GM23338 (cell line): ENCODE results near the gene PADI1.
A peak's percentile ranks its signal among the peaks of the same experiment; 100 is the strongest.

Source experiments
- CREB1 ChIP-seq: fragments of 250-450 bp; sonication (Bioruptor Pico); IDR thresholded peaks from 2 replicates; pipeline ENCODE4 v1.5.0; 2020; ENCODE audit warnings: low read depth, mild to moderate bottlenecking, moderate library complexity
- EZH2 ChIP-seq: fragments of 200-600 bp; sonication (generic); IDR thresholded peaks from one replicate; pipeline ENCODE4 v1.8.0; 2017; ENCODE audit warnings: antibody characterized with exemption, mild to moderate bottlenecking, low read depth; ENCODE audit not compliant: unreplicated experiment
- EZH2phosphoT487 ChIP-seq: fragments of 200-600 bp; sonication (generic); IDR thresholded peaks from one replicate; pipeline ENCODE4 v1.8.1; 2018; ENCODE audit warnings: antibody characterized with exemption; ENCODE audit not compliant: unreplicated experiment
- JUNB ChIP-seq: IDR thresholded peaks from one replicate; pipeline ENCODE4 v1.6.1; 2016; ENCODE audit warnings: antibody characterized with exemption; ENCODE audit not compliant: unreplicated experiment
- NANOG ChIP-seq: IDR thresholded peaks from 2 replicates; pipeline ENCODE4 v1.6.1; 2016; ENCODE audit warnings: antibody characterized with exemption, borderline replicate concordance
- POLR2AphosphoS5 ChIP-seq: IDR thresholded peaks from 2 replicates; pipeline ENCODE4 v1.6.1; 2016; ENCODE audit warnings: antibody characterized with exemption, low read depth
- STAT1 ChIP-seq: IDR thresholded peaks from one replicate; pipeline ENCODE4 v1.6.1; 2016; ENCODE audit warnings: antibody characterized with exemption; ENCODE audit not compliant: unreplicated experiment
- ZNF114 ChIP-seq: fragments of 250-450 bp; sonication (Bioruptor Pico); IDR thresholded peaks from 2 replicates; pipeline ENCODE4 v1.5.0; 2020; ENCODE audit warnings: mild to moderate bottlenecking, moderate library complexity
- ZNF331 ChIP-seq: fragments of 250-450 bp; sonication (Bioruptor Pico); IDR thresholded peaks from 2 replicates; pipeline ENCODE4 v1.5.0; 2020; ENCODE audit warnings: low read depth, mild to moderate bottlenecking, moderate library complexity
- ZNF462 ChIP-seq: fragments of 250-450 bp; sonication (Bioruptor Pico); IDR thresholded peaks from 2 replicates; pipeline ENCODE4 v1.5.0; 2020; ENCODE audit warnings: mild to moderate bottlenecking, moderate library complexity
- TF ChIP-seq, protein P1 (sequence below), 2 experiments: fragments of 200-600 bp in 1 of 2; sonication (generic) in 1 of 2; conservative IDR thresholded peaks; 2 replicates each; pipeline versions ENCODE4 v1.5.1 to v1.6.1; 2016 to 2017; ENCODE audit warnings: antibody characterized with exemption in 2 of 2, low read depth in 2 of 2, mild to moderate bottlenecking in 2 of 2, moderate library complexity in 1 of 2
- TF ChIP-seq, protein P2 (sequence below): IDR thresholded peaks from one replicate; pipeline ENCODE4 v1.6.1; 2018; ENCODE audit warnings: antibody characterized with exemption; ENCODE audit not compliant: unreplicated experiment
- TF ChIP-seq, protein P3 (sequence below): IDR thresholded peaks from 2 replicates; pipeline ENCODE4 v1.6.1; 2016; ENCODE audit warnings: antibody characterized with exemption

DNA sequence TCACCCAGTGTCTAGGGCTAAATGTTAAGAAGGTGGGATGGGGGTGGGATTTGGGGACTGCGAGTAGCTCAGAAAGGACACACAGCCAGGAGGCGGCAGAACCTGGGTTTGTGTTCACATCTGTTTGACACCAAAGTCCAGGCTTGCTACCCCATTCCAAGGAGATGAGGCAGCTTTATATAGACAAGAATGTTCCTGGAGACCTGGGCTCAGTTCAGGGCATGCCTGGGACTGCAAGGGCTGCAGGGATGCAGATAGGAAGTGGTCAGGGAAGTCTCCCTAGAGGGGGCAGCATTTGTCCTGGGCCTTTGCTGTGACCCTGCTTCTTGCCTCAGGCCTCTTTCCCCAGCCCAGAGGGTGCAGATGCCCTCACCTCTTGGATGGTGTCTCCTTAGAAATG lies 60.2 kb downstream of the PADI1 start:
- TF ChIP-seq, protein P1, sequence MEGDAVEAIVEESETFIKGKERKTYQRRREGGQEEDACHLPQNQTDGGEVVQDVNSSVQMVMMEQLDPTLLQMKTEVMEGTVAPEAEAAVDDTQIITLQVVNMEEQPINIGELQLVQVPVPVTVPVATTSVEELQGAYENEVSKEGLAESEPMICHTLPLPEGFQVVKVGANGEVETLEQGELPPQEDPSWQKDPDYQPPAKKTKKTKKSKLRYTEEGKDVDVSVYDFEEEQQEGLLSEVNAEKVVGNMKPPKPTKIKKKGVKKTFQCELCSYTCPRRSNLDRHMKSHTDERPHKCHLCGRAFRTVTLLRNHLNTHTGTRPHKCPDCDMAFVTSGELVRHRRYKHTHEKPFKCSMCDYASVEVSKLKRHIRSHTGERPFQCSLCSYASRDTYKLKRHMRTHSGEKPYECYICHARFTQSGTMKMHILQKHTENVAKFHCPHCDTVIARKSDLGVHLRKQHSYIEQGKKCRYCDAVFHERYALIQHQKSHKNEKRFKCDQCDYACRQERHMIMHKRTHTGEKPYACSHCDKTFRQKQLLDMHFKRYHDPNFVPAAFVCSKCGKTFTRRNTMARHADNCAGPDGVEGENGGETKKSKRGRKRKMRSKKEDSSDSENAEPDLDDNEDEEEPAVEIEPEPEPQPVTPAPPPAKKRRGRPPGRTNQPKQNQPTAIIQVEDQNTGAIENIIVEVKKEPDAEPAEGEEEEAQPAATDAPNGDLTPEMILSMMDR (conservative IDR thresholded peaks at IDR 0.05; ENCODE audit: low read depth in 2 of 2): peak; percentile 20 to 51; a peak in 3 of 4 replicates
- TF ChIP-seq EZH2phosphoT487 (no peak), CREB1 (no peak), STAT1 (no peak), POLR2AphosphoS5 (no peak), EZH2 (no peak), NANOG (no peak), JUNB (no peak), ZNF114 (CRISPR knock-in tag) (no peak), ZNF331 (no peak), ZNF462 (CRISPR knock-in tag) (no peak)
- TF ChIP-seq, protein P2, sequence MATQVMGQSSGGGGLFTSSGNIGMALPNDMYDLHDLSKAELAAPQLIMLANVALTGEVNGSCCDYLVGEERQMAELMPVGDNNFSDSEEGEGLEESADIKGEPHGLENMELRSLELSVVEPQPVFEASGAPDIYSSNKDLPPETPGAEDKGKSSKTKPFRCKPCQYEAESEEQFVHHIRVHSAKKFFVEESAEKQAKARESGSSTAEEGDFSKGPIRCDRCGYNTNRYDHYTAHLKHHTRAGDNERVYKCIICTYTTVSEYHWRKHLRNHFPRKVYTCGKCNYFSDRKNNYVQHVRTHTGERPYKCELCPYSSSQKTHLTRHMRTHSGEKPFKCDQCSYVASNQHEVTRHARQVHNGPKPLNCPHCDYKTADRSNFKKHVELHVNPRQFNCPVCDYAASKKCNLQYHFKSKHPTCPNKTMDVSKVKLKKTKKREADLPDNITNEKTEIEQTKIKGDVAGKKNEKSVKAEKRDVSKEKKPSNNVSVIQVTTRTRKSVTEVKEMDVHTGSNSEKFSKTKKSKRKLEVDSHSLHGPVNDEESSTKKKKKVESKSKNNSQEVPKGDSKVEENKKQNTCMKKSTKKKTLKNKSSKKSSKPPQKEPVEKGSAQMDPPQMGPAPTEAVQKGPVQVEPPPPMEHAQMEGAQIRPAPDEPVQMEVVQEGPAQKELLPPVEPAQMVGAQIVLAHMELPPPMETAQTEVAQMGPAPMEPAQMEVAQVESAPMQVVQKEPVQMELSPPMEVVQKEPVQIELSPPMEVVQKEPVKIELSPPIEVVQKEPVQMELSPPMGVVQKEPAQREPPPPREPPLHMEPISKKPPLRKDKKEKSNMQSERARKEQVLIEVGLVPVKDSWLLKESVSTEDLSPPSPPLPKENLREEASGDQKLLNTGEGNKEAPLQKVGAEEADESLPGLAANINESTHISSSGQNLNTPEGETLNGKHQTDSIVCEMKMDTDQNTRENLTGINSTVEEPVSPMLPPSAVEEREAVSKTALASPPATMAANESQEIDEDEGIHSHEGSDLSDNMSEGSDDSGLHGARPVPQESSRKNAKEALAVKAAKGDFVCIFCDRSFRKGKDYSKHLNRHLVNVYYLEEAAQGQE: no peak
- TF ChIP-seq, protein P3, sequence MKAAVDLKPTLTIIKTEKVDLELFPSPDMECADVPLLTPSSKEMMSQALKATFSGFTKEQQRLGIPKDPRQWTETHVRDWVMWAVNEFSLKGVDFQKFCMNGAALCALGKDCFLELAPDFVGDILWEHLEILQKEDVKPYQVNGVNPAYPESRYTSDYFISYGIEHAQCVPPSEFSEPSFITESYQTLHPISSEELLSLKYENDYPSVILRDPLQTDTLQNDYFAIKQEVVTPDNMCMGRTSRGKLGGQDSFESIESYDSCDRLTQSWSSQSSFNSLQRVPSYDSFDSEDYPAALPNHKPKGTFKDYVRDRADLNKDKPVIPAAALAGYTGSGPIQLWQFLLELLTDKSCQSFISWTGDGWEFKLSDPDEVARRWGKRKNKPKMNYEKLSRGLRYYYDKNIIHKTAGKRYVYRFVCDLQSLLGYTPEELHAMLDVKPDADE: no peak
